Fibroblast of lung (primary cell): ENCODE data around the gene ABCB9.

ENCODE experiments used
- EZH2 ChIP-seq: IDR thresholded peaks from 2 replicates; pipeline ENCODE4 v1.5.1; 2012; ENCODE audit warnings: low read length, control low read depth, mild to moderate bottlenecking; ENCODE audit errors: missing control alignments
- TF ChIP-seq, protein P1 (sequence below), 2 donors: IDR thresholded peaks in 1 of 2; conservative IDR thresholded peaks in 1 of 2; 1 replicate in 1 of 2; 2 replicates in 1 of 2; pipeline ENCODE4 v1.5.1; 2011 to 2012; ENCODE audit warnings: low read length in 2 of 2, control low read depth in 1 of 2, inconsistent platforms in 1 of 2, low read depth in 1 of 2, mild to moderate bottlenecking in 1 of 2

DNA sequence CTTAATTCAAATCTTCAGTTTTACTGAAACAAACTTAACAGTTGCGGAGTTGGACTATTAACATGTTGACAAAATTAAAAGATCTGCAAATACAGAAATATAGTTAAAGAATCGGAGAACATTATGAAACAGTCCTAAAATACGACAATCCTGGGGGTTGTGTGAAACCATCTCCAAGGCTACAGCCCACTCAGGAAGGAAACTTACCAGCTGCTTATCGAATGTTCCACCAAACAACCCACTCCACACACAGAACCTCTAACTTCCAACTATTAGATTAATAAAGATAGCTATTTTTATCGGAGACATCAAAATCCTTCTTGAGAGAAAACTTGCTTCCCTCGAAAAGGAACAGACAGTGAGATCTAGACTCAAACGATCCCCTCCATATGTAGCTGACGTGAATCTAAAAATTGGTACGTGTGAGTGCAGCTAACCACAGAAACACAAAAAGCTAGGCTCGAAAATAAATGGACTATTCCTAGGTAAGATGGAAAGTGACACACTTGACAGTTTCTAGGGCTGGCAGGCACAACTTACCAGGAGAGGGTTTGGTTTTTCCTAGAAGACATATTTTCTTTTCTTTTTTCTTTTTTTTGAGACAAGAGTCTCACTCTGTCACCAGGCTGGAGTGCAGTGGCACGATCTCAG is 83.2 kb downstream of the ABCB9 start:
- TF ChIP-seq, protein P1, sequence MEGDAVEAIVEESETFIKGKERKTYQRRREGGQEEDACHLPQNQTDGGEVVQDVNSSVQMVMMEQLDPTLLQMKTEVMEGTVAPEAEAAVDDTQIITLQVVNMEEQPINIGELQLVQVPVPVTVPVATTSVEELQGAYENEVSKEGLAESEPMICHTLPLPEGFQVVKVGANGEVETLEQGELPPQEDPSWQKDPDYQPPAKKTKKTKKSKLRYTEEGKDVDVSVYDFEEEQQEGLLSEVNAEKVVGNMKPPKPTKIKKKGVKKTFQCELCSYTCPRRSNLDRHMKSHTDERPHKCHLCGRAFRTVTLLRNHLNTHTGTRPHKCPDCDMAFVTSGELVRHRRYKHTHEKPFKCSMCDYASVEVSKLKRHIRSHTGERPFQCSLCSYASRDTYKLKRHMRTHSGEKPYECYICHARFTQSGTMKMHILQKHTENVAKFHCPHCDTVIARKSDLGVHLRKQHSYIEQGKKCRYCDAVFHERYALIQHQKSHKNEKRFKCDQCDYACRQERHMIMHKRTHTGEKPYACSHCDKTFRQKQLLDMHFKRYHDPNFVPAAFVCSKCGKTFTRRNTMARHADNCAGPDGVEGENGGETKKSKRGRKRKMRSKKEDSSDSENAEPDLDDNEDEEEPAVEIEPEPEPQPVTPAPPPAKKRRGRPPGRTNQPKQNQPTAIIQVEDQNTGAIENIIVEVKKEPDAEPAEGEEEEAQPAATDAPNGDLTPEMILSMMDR (conservative IDR thresholded peaks at IDR 0.05 in 1 of 2, IDR thresholded peaks at IDR 0.05 in 1 of 2; ENCODE audit: low read depth in 1 of 2, low read length in 2 of 2), result no peak
- TF ChIP-seq EZH2, result no peak
